SH-SY5Y (cell line): ENCODE results near the gene C16orf89.

Experiments
- GATA2 ChIP-seq: IDR thresholded peaks from 2 replicates; pipeline ENCODE4 v1.6.1; 2011; ENCODE audit warnings: mild to moderate bottlenecking, low read depth, low read length
- GATA3 ChIP-seq: IDR thresholded peaks from 2 replicates; pipeline ENCODE4 v1.6.1; 2011; ENCODE audit warnings: low read depth, mild to moderate bottlenecking, low read length, moderate library complexity

C16orf89 gene

GRCh38 chr16:5007256-5007655 lies 58.5 kb downstream of the C16orf89 start:
- no peak for TF ChIP-seq GATA2
- TF ChIP-seq GATA3, result no peak

GRCh38 chr16:5006348-5007193 lies 59.2 kb downstream of the C16orf89 start:
- TF ChIP-seq GATA3 (no peak), GATA2 (no peak)

- TF ChIP-seq GATA2 (no peak), GATA3 (no peak)
These were observed 59.8 kb downstream of the C16orf89 start for GRCh38 chr16:5005916-5006315.

- no peak for TF ChIP-seq GATA3
- TF ChIP-seq GATA2, result no peak
These were observed 61.4 kb downstream of the C16orf89 start for GRCh38 chr16:5004311-5004710.

GRCh38 chr16:5003828-5004227 lies 61.9 kb downstream of the C16orf89 start:
- TF ChIP-seq GATA2 (no peak), GATA3 (no peak)

- no peak for TF ChIP-seq GATA3
These were observed 62.5 kb downstream of the C16orf89 start for GRCh38 chr16:5003211-5003610.

GRCh38 chr16:5002699-5003143 lies 63.0 kb downstream of the C16orf89 start:
- no peak for TF ChIP-seq GATA2
- no peak for TF ChIP-seq GATA3

- TF ChIP-seq GATA2 (no peak), GATA3 (no peak)
These were observed 63.8 kb downstream of the C16orf89 start for GRCh38 chr16:5001986-5002385.

- no peak for TF ChIP-seq GATA2
- no peak for TF ChIP-seq GATA3
These were observed 64.2 kb downstream of the C16orf89 start for GRCh38 chr16:5001571-5001970.

GRCh38 chr16:5000573-5001001 lies 65.2 kb downstream of the C16orf89 start:
- TF ChIP-seq GATA2 (no peak), GATA3 (no peak)

- TF ChIP-seq GATA3 (no peak), GATA2 (no peak)
These were observed 70.9 kb downstream of the C16orf89 start for GRCh38 chr16:4994719-4995434.
